GM06990 (cell line): ENCODE data around the gene TMEM132A.

Experiments used
- DNase-seq: peaks from one replicate; pipeline ENCODE4 v3.0.0-alpha.2; 2011; ENCODE audit not compliant: insufficient read length; ENCODE audit errors: extremely low read depth
- H3K27me3 ChIP-seq: replicated peaks from 2 replicates; pipeline ENCODE4 v1.6.0; 2011; ENCODE audit warnings: low read length; ENCODE audit not compliant: control insufficient read depth, insufficient read depth
- H3K36me3 ChIP-seq: 2 replicates; pipeline ENCODE4 v1.5.1; 2011; ENCODE audit warnings: low read length; ENCODE audit not compliant: control insufficient read depth, insufficient read depth
- H3K4me3 ChIP-seq: replicated peaks from 2 replicates; pipeline ENCODE4 v1.5.1; 2011; ENCODE audit warnings: low read depth, mild to moderate bottlenecking, control low read depth, low read length
- CTCF ChIP-seq: IDR thresholded peaks from 2 replicates; pipeline ENCODE4 v1.5.1; 2011; ENCODE audit warnings: low read length, control low read depth, mild to moderate bottlenecking, inconsistent platforms; ENCODE audit not compliant: insufficient read depth, poor library complexity, severe bottlenecking

Gene TMEM132A

GRCh38 chr11:60879971-60880588 lies 44.2 kb upstream of the TMEM132A start:
- TF ChIP-seq CTCF: no peak

GRCh38 chr11:60880643-60881282 lies 43.5 kb upstream of the TMEM132A start:
- no peaks in the 10 kb centered on the region for H3K27me3 ChIP-seq
- peaks cover 5% of the 10 kb centered on the region for H3K36me3 ChIP-seq
- TF ChIP-seq CTCF: no peak
- DNase-seq: no peak
- no peak overlapping the region for H3K4me3 ChIP-seq

More at GRCh38 chr11:60879971-60880588, 44.2 kb upstream of the TMEM132A start:
- Histone ChIP-seq H3K27me3 (no peaks in the 10 kb centered on the region), H3K4me3 (no peak overlapping the region), H3K36me3 (peaks cover 5% of the 10 kb centered on the region)
- DNase-seq: no peak

- H3K27me3 ChIP-seq: no peaks in the 10 kb centered on the region
- DNase-seq: no peak
- peak; percentile 53 for TF ChIP-seq CTCF
These were observed 36.7 kb upstream of the TMEM132A start for GRCh38 chr11:60887556-60887955.

GRCh38 chr11:60889869-60890311 lies 34.4 kb upstream of the TMEM132A start:
- H3K27me3 ChIP-seq: no peaks in the 10 kb centered on the region
- no peak for DNase-seq
- H3K36me3 ChIP-seq: peaks cover 14% of the 10 kb centered on the region
- no peak for TF ChIP-seq CTCF
- no peak overlapping the region for H3K4me3 ChIP-seq

More at GRCh38 chr11:60887556-60887955, 36.7 kb upstream of the TMEM132A start:
- Histone ChIP-seq H3K4me3 (no peak overlapping the region), H3K36me3 (peaks cover 10% of the 10 kb centered on the region)

GRCh38 chr11:60890696-60891095 lies 33.6 kb upstream of the TMEM132A start:
- DNase-seq: no peak
- TF ChIP-seq CTCF: no peak
- Histone ChIP-seq H3K27me3 (no peaks in the 10 kb centered on the region), H3K36me3 (peaks cover 14% of the 10 kb centered on the region), H3K4me3 (no peak overlapping the region)
